ENCODE measurements around the gene SCGB1A1.

SCGB1A1 gene

DNA sequence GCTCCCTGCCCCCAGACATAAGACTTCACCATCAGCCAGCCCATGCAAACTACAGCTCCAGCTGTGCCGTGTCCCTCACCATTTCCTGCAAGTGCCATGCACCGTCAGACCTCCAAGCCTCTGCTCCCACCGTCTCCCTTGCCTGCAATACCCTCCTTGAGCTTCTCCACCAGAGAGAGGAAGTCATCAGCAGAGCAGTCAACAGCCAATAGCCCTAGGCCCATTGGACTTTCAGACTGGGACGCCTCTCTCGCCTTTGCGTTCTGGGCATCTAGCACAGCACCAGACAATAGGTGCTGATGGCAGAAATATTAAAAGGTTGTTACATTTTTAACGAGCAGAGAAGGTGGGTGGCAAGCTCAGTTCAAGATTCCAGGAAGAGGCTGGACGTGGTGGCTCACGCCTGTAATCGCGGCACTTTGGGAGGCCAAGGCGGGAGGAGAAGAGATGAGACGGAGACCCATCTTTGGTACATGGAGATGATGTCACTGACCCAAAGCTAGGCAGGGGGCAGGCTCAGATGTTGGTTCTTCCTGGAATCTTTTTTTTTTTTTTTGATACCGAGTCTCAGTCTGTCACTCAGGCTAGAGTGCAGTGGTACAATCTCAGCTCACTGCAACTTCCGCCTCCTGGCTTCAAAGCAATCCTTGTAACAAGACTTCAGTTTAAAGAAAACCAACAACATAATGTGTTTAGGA is 31.9 kb downstream of the SCGB1A1 start:
- no peak for DNase-seq

GRCh38 chr11:62451241-62451621 is 32.4 kb downstream of the SCGB1A1 start:
- no peak for DNase-seq

- DNase-seq = no peak
These were observed 33.4 kb downstream of the SCGB1A1 start for GRCh38 chr11:62452261-62452660.

DNA sequence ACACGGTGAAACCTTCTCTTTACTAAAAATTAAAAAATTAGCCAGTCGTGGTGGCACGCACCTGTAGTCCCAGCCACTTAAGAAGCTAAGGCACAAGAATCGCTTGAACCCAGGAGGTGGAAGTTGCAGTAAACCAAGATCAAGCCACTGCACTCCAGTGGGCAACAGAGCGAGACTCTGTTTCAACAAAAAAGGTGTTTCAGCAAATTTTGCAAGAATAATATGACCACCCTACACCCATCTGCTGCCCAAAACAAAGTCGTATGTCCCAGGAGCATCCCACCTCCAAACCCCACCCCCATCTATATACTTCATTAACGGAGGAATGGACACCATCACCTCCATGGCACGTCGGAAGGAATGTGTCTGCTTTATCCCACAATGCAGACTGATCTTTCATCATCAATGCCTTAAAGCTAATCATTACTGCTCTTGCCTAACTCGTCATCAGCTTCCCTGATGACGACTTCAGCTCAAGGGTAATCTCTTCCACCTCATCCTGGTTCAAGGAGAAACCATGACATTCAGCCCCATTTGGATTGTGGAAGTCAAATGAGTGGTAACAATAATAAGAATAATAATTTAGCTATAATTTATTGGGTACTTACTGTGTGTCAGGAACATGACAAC is 34.1 kb downstream of the SCGB1A1 start:
- no peak for DNase-seq

- DNase-seq = peak; percentile 34
These were observed 37.8 kb downstream of the SCGB1A1 start for GRCh38 chr11:62456630-62457029.

GRCh38 chr11:62457478-62457877 is 38.6 kb downstream of the SCGB1A1 start:
- no peak for DNase-seq

DNA sequence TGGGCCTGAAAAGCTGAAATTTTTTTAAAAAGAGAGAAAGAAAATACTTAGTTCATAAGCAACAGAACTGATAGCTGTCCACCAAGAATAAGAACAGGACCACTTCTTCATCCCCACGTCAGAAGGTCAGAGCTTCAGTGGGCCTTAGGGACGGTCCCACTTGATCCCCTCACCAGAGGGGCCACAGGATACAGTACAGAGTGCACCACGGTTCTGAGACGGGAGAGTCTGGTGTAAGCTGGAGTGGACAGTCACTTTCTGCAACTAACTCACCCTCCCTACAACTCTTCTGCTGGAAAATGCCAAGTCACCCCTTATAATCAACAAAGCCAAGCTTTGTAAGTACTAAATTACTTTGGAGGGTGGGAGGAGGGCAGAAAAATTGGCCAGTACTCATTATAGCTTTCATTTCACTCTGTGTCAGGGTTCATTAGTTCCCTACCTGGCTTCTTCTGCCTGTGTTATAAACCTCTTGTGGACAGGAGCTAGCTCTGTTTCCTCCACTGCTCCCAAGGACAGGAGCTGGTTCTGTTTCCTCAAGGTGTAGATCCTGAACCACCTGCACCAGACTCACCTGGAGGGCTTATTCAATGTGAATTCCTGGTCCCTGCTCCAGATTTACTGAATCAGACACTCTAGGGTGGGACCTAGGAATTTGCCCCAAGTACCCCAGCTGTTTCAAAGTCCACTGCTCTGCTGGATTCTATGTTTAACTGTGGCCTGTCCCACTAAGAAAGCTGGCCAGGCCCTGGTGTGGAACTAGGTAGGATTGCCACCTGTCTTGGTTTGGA is 39.6 kb downstream of the SCGB1A1 start:
- DNase-seq = no peak

DNA sequence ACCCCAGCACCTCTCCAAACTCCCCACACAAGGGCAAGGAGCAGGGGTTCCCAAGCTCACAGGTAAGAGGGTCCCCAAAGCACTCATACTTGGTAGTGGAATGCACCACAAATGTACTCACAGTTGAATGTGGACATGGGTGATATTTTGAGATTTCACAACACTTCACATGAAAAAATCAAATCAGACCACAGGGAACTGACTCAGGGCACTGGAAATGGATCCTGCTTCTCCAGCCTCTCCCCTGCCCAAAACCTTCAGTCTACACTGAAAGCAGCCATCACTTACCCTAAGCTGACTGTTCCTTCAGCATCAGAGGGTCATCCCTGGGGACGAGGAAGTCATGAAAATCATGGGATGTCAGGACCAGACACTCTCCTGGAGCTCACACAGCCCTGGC is 40.2 kb downstream of the SCGB1A1 start:
- no peak for DNase-seq

DNA sequence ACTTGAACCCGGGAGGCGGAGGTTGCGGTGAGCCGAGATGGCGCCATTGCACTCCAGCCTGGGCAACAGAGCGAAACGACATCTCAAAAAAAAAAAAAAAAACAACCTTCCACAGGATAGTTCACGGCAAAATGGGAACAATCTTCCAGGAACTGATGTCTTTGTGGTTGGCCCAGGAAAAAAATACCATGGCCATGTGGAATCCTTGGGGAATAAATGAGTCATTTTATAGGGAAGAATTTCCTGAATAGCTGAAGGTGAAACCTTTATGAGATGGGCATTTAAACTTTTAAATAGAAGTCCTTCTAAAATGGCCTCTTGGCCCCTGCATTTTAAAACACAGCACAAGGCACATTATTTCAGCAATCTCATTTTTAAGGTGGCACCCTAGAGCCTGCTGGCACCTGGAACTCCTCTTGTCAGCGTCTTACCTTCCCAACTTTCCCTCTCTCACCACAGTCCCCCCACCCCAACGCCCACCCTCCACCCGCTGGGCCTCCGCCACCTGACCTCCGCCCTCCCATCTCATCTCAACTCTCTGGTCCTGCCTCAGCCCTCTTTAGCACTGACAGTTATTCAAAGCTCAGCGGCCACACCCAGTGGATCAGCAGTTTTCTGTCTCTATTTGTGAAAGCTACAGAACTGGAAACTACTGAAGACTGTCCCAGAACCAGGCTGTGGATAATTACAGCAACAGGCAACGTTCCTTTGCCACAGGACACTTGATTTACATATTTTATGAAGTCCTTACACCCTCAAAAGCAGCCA is 43.1 kb downstream of the SCGB1A1 start:
- DNase-seq = no peak

- DNase-seq = no peak
These were observed 43.7 kb downstream of the SCGB1A1 start for GRCh38 chr11:62462508-62462892.

DNA sequence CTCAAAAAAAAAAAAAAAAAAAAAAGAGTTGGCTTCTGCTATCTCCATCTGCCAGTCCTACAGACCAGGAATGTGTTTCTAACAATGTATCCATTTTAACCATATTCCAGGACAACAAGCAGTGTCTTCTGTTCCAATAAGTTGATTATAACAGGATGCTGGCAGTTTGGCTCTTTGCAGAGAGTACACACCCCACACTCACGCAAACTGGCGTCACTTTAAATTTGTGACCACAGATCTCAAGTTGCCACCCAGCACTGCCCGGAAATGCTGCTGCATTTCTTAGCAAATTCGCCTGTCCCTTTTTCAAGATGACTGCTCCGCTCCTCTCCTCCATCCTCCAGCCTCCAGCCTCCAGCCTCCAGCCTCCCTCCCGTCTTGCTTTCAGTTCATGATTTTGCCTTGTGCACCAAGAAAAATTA is 44.3 kb downstream of the SCGB1A1 start:
- DNase-seq = no peak

DNA sequence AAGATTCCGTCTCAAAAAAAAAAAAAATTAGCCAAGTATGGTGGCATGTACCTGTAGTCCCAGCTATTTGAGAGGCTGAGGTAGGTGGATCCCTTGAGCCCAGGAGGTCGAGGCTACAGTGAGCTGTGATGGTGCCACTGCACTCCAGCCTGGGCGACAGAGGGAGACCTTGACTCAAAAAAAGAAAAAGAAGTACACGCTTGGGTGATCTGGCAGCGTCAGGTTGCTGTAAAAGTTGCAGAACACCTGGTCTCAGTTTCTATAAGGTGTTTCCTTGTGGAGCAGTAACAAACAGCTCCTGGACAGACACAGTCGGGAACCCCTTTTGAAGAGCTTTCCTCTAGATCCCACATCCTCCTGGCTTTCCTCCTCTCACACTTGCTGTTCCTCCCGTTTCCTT is 45.8 kb downstream of the SCGB1A1 start:
- no peak for DNase-seq

DNA sequence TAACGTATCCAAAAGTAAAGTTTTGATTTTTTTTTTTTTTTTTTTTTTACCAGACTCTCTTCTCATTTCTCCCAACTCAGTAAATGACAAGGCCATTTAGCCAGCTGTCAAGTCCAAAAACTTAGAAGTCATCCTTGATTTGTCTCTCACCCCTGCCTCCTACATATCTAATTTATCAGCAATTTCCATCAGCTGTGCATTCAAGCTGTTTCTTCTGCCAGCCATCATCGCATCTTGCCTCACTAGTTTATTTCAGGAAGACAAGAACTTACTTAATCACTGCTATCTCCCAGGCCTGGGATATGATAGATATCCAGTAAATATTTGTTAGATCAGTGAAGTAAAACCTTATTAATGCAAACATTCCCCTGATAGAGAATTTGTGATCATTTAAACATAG is 47.6 kb downstream of the SCGB1A1 start:
- no peak for DNase-seq

- no peak for DNase-seq
These were observed 49.7 kb downstream of the SCGB1A1 start for GRCh38 chr11:62468577-62468976.

DNA sequence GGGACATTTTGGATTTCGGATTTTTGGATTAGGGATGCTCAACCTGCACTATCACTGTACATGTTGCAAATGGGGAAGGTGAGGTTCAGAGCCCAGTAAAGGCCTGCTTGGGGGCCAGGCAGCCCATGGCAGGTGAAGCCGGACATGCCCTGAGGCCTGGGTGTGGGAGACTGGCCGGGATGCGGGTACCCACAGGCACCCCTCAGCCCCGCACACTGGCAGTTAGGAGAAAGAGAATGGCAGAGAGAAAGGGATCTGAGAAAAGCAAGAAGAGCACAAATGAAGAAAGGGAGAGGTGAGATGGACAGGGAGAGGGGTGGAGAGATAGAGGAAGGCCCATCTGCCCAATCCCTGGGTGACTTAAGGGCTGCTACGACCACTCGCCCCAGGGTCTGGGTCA is 52.8 kb downstream of the SCGB1A1 start:
- DNase-seq = no peak

DNA sequence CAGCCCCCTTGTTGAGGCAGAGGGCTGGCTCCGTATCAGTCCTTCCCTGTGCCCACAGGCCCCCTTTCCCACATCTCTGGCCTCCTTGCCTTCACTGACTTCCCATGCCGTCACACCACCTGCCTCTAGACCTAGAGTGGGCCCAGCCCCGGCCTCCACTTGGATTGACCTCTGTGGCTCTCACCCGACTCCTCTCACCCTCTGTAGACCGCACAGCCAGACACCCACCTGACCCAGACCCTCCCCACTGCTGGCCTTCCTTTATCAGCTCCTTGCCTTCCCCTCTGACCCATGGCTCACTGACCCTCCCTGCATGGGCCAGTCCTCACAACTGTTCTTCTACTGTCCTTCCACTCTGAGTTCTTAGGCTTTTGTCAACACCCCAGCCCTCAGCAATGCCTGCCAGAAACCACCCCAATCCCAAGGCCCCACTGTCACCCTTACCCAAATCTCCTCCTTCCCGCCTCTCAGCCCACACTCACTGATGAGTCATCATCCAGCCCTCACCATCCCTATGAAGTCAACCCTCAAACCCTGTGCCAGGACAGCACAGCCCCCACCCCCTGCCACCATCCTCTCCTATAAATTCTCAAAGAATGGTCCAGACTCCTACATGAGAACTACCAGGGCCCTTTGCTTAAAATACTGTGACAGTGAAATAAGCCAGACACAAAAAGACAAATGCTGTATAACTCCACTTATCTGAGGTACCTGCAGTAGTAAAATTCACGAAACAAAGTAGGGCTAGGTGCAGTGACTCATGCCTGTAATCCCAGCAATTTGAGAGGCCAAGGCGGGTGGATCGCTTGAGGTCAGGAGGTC is 53.4 kb downstream of the SCGB1A1 start:
- DNase-seq = no peak

All from DMS79 (cell line).